ENCODE measurements around the gene ZDHHC3.

GRCh38 chr3:44880284-44880683, 95.7 kb downstream of the ZDHHC3 start:
- TF ChIP-seq POLR2A (IDR thresholded peaks at IDR 0.05; ENCODE audit: low read length), result no peak
- TF ChIP-seq GATA1 (IDR thresholded peaks at IDR 0.05; ENCODE audit: low read depth, low read length), result no peak
